HepG2 (cell line): ENCODE data around the gene PIGO. TPM values are rescaled to one million over a fixed set of nuclear protein-coding genes. Genes with fewer than 3 reads are reported as not detected.

Source experiments
- DPF2 ChIP-seq: sonication (generic); formaldehyde crosslinking; IDR thresholded peaks from 2 replicates; pipeline ENCODE4 v1.4.0; 2020; ENCODE audit warnings: mild to moderate bottlenecking, low read depth, missing genetic modification reagents, borderline replicate concordance
- FIP1L1 ChIP-seq: fragments of 200-400 bp; formaldehyde crosslinking; IDR thresholded peaks from 2 replicates; pipeline ENCODE4 v1.6.1; 2018; ENCODE audit warnings: low read depth, mild to moderate bottlenecking, low read length, moderate library complexity, borderline replicate concordance; ENCODE audit not compliant: insufficient read depth
- LCORL ChIP-seq, 2 experiments: fragments of 450-650 bp in 1 of 2; sonication (generic) in 1 of 2; formaldehyde crosslinking in 1 of 2; IDR thresholded peaks; 2 replicates each; pipeline versions ENCODE4 v1.5.0 to v1.6.1; 2017 to 2020; ENCODE audit warnings: antibody characterized with exemption in 1 of 2, missing genetic modification reagents in 1 of 2
- NFYC ChIP-seq: IDR thresholded peaks from 2 replicates; pipeline ENCODE4 v1.6.1; 2016; ENCODE audit warnings: missing genetic modification reagents, missing compliant biosample characterization
- SAFB2 ChIP-seq: sonication (generic); formaldehyde crosslinking; IDR thresholded peaks from 2 replicates; pipeline ENCODE4 v1.5.1; 2020; ENCODE audit warnings: missing genetic modification reagents, low read depth, mild to moderate bottlenecking, borderline replicate concordance
- SMAD1 ChIP-seq: sonication (generic); formaldehyde crosslinking; IDR thresholded peaks from 2 replicates; pipeline ENCODE4 v1.4.0; 2020; ENCODE audit warnings: missing genetic modification reagents, low read depth, mild to moderate bottlenecking, borderline replicate concordance
- TCF12 ChIP-seq, 2 experiments: fragments of 450-650 bp in 1 of 2; sonication (generic) in 1 of 2; formaldehyde crosslinking in 1 of 2; IDR thresholded peaks; 2 replicates each; pipeline versions ENCODE4 v1.6.1 to v1.8.0; 2017 to 2022; ENCODE audit warnings: antibody characterized with exemption in 1 of 2, mild to moderate bottlenecking in 1 of 2, missing genetic modification reagents in 1 of 2, moderate library complexity in 1 of 2
- ZNF12 ChIP-seq: sonication (generic); formaldehyde crosslinking; IDR thresholded peaks from 2 replicates; pipeline ENCODE4 v1.5.0; 2020; ENCODE audit warnings: missing genetic modification reagents
- ZNF329 ChIP-seq: sonication (generic); formaldehyde crosslinking; IDR thresholded peaks from 2 replicates; pipeline ENCODE4 v1.9.0; 2021; ENCODE audit warnings: low read depth, mild to moderate bottlenecking, missing genetic modification reagents
- ZNF468 ChIP-seq: sonication (generic); formaldehyde crosslinking; IDR thresholded peaks from 2 replicates; pipeline ENCODE4 v1.8.0; 2022; ENCODE audit warnings: mild to moderate bottlenecking, moderate library complexity, missing genetic modification reagents
- ZNF790 ChIP-seq: sonication (generic); formaldehyde crosslinking; IDR thresholded peaks from 2 replicates; pipeline ENCODE4 v1.8.0; 2022; ENCODE audit warnings: missing genetic modification reagents, mild to moderate bottlenecking, borderline replicate concordance
- polyA plus RNA-seq, 8 experiments: library from polyadenylated mRNA; depleted of rRNA in 3 of 8; stranded (reverse) in 7 of 8; unstranded in 1 of 8; fragments of >200 nt; fragmentation: Illumina TruSeq in 4 of 8; extraction: Trizol in 4 of 8; gene quantifications; 2 replicates each; pipeline versions ENCODE4 v1.2.1 to v1.2.3, GENCODE V29; 2011 to 2016; ENCODE audit warnings: low read depth in 4 of 8, missing spikeins in 1 of 8, mixed read lengths in 1 of 8; ENCODE audit not compliant: insufficient read depth in 1 of 8
- total RNA-seq, 5 experiments: library from RNA; depleted of rRNA; stranded (reverse); fragments of >200 nt; fragmentation: Illumina TruSeq; extraction: Trizol; gene quantifications; 2 replicates each; pipeline ENCODE4 v1.2.3, GENCODE V29; 2016; ENCODE audit warnings: low read depth in 1 of 5
- TF ChIP-seq, protein P1 (sequence below): IDR thresholded peaks from 2 replicates; pipeline ENCODE4 v1.6.1; 2012; ENCODE audit warnings: low read length, improper control_type of control experiment
- TF ChIP-seq, protein P2 (sequence below): IDR thresholded peaks from 2 replicates; pipeline ENCODE4 v1.6.1; 2016; ENCODE audit warnings: missing compliant biosample characterization, missing genetic modification reagents, borderline replicate concordance
- TF ChIP-seq, protein P3 (sequence below), 2 experiments: IDR thresholded peaks; 2 replicates each; pipeline ENCODE4 v1.6.1; 2011 to 2012; ENCODE audit warnings: low read length in 2 of 2, borderline replicate concordance in 1 of 2, low read depth in 1 of 2, mild to moderate bottlenecking in 1 of 2, moderate library complexity in 1 of 2
- TF ChIP-seq, protein P4 (sequence below): sonication (generic); formaldehyde crosslinking; IDR thresholded peaks from 2 replicates; pipeline ENCODE4 v1.4.0; 2020; ENCODE audit warnings: mild to moderate bottlenecking, missing genetic modification reagents

The PIGO gene
- total and polyA plus RNA-seq, 2 of the 13 experiments (the other 11 are each of a cell fraction or from before 2014, with no cell fraction given): 20.5 to 26.2 TPM

DNA sequence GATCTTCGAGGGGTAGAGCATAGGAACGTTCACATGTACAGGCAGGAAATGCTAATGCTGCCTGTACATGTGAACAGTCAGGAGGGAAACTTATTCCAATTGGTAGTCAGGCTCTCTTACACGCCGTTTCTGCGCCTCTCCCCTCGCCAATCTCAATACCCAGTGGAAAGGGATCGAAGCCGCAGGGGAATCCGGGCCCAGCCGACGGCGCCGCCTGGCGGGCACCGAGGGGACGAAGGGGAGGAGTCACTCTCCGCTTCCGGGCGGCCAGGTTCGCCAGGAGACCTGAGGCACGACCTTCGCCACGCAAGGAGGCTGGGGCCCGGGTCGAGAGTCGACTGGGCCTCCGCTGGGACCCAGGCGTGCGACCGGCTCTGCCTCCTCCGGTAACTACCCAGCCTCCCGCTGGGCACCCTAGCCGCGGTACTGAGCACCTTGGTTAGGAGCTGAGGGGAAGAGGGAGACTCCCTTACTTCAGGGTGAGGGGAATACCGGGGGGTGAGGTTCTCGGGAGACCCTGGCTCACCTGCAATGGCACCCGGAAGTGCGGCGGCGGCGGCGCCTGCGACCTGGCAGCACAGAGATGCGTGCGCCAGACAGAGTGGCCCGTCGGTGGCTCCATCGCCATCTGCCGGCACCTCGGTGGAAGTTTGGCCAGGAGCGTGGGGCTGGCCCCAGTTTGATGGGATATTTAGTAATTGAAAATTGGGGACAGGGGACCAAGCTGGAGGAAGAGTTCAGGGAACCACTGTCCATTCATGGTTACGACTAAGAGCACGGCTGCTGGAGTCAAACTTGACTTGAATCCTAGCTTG, at the start of gene PIGO (continued):
- TF ChIP-seq, protein P1, sequence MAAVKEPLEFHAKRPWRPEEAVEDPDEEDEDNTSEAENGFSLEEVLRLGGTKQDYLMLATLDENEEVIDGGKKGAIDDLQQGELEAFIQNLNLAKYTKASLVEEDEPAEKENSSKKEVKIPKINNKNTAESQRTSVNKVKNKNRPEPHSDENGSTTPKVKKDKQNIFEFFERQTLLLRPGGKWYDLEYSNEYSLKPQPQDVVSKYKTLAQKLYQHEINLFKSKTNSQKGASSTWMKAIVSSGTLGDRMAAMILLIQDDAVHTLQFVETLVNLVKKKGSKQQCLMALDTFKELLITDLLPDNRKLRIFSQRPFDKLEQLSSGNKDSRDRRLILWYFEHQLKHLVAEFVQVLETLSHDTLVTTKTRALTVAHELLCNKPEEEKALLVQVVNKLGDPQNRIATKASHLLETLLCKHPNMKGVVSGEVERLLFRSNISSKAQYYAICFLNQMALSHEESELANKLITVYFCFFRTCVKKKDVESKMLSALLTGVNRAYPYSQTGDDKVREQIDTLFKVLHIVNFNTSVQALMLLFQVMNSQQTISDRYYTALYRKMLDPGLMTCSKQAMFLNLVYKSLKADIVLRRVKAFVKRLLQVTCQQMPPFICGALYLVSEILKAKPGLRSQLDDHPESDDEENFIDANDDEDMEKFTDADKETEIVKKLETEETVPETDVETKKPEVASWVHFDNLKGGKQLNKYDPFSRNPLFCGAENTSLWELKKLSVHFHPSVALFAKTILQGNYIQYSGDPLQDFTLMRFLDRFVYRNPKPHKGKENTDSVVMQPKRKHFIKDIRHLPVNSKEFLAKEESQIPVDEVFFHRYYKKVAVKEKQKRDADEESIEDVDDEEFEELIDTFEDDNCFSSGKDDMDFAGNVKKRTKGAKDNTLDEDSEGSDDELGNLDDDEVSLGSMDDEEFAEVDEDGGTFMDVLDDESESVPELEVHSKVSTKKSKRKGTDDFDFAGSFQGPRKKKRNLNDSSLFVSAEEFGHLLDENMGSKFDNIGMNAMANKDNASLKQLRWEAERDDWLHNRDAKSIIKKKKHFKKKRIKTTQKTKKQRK: no peak
- TF ChIP-seq ZNF790 (CRISPR knock-in tag) (peak; percentile 79; the same call in 1 of the 2 replicates), NFYC (CRISPR knock-in tag) (peak; percentile 52; the same call in 1 of the 2 replicates), ZNF12 (CRISPR knock-in tag) (peak; percentile 80), DPF2 (CRISPR knock-in tag) (peak; percentile 65; the same call in 1 of the 2 replicates), ZNF468 (CRISPR knock-in tag) (no peak), ZNF329 (CRISPR knock-in tag) (0 out of 2 replicates have a peak, but pooled peaks have one; percentile 54), SMAD1 (CRISPR knock-in tag) (peak; percentile 70; the same call in 1 of the 2 replicates), TCF12 (IDR thresholded peaks at IDR 0.05) (no peak), TCF12 (CRISPR knock-in tag; IDR thresholded peaks at IDR 0.05) (0 out of 2 replicates have a peak, but pooled peaks have one; percentile 51), LCORL (IDR thresholded peaks at IDR 0.05) (no peak; the same call in 1 of the 2 replicates), LCORL (CRISPR knock-in tag; IDR thresholded peaks at IDR 0.05) (peak; percentile 81), SAFB2 (CRISPR knock-in tag) (no peak; the same call in 1 of the 2 replicates), FIP1L1 (no peak)
- TF ChIP-seq, protein P2, sequence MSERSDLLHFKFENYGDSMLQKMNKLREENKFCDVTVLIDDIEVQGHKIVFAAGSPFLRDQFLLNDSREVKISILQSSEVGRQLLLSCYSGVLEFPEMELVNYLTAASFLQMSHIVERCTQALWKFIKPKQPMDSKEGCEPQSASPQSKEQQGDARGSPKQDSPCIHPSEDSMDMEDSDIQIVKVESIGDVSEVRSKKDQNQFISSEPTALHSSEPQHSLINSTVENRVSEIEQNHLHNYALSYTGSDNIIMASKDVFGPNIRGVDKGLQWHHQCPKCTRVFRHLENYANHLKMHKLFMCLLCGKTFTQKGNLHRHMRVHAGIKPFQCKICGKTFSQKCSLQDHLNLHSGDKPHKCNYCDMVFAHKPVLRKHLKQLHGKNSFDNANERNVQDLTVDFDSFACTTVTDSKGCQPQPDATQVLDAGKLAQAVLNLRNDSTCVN (CRISPR knock-in tag): peak; percentile 64; the same call in 1 of the 2 replicates
- TF ChIP-seq, protein P3, sequence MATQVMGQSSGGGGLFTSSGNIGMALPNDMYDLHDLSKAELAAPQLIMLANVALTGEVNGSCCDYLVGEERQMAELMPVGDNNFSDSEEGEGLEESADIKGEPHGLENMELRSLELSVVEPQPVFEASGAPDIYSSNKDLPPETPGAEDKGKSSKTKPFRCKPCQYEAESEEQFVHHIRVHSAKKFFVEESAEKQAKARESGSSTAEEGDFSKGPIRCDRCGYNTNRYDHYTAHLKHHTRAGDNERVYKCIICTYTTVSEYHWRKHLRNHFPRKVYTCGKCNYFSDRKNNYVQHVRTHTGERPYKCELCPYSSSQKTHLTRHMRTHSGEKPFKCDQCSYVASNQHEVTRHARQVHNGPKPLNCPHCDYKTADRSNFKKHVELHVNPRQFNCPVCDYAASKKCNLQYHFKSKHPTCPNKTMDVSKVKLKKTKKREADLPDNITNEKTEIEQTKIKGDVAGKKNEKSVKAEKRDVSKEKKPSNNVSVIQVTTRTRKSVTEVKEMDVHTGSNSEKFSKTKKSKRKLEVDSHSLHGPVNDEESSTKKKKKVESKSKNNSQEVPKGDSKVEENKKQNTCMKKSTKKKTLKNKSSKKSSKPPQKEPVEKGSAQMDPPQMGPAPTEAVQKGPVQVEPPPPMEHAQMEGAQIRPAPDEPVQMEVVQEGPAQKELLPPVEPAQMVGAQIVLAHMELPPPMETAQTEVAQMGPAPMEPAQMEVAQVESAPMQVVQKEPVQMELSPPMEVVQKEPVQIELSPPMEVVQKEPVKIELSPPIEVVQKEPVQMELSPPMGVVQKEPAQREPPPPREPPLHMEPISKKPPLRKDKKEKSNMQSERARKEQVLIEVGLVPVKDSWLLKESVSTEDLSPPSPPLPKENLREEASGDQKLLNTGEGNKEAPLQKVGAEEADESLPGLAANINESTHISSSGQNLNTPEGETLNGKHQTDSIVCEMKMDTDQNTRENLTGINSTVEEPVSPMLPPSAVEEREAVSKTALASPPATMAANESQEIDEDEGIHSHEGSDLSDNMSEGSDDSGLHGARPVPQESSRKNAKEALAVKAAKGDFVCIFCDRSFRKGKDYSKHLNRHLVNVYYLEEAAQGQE (IDR thresholded peaks at IDR 0.05; ENCODE audit: borderline replicate concordance in 1 of 2, low read depth in 1 of 2, low read length in 2 of 2): peak in 1 of 2 experiments; percentile 58; a peak in 1 of 4 replicates
- TF ChIP-seq, protein P4, sequence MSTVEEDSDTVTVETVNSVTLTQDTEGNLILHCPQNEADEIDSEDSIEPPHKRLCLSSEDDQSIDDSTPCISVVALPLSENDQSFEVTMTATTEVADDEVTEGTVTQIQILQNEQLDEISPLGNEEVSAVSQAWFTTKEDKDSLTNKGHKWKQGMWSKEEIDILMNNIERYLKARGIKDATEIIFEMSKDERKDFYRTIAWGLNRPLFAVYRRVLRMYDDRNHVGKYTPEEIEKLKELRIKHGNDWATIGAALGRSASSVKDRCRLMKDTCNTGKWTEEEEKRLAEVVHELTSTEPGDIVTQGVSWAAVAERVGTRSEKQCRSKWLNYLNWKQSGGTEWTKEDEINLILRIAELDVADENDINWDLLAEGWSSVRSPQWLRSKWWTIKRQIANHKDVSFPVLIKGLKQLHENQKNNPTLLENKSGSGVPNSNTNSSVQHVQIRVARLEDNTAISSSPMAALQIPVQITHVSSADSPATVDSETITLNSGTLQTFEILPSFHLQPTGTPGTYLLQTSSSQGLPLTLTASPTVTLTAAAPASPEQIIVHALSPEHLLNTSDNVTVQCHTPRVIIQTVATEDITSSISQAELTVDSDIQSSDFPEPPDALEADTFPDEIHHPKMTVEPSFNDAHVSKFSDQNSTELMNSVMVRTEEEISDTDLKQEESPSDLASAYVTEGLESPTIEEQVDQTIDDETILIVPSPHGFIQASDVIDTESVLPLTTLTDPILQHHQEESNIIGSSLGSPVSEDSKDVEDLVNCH (CRISPR knock-in tag): no peak
